ENCODE results near the gene FOXD1. TPM values are rescaled to one million over a fixed set of nuclear protein-coding genes. Genes with fewer than 3 reads are reported as not detected.

FOXD1 gene
- polyA plus RNA-seq, 1 donor from 2014 or later: not detected

GRCh38 chr5:73486119-73486899, 37.7 kb upstream of the FOXD1 start:
- H3K4me3 ChIP-seq (ENCODE audit: low read length): no peak overlapping the region
- no peak overlapping the region for H2AFZ ChIP-seq (ENCODE audit: low read depth, low read length)
- H3K9me2 ChIP-seq (ENCODE audit: insufficient read depth, low read length): no peaks in the 10 kb centered on the region
- no peaks in the 10 kb centered on the region for H3K27me3 ChIP-seq (ENCODE audit: insufficient read depth, low read depth, low read length)
- TF ChIP-seq EZH2 (IDR thresholded peaks at IDR 0.05; ENCODE audit: borderline replicate concordance, insufficient read depth, low read length, poor library complexity, severe bottlenecking): no peak
- no peak for TF ChIP-seq MXI1 (conservative IDR thresholded peaks at IDR 0.05; ENCODE audit: poor library complexity, severe bottlenecking)
- TF ChIP-seq, protein P1, sequence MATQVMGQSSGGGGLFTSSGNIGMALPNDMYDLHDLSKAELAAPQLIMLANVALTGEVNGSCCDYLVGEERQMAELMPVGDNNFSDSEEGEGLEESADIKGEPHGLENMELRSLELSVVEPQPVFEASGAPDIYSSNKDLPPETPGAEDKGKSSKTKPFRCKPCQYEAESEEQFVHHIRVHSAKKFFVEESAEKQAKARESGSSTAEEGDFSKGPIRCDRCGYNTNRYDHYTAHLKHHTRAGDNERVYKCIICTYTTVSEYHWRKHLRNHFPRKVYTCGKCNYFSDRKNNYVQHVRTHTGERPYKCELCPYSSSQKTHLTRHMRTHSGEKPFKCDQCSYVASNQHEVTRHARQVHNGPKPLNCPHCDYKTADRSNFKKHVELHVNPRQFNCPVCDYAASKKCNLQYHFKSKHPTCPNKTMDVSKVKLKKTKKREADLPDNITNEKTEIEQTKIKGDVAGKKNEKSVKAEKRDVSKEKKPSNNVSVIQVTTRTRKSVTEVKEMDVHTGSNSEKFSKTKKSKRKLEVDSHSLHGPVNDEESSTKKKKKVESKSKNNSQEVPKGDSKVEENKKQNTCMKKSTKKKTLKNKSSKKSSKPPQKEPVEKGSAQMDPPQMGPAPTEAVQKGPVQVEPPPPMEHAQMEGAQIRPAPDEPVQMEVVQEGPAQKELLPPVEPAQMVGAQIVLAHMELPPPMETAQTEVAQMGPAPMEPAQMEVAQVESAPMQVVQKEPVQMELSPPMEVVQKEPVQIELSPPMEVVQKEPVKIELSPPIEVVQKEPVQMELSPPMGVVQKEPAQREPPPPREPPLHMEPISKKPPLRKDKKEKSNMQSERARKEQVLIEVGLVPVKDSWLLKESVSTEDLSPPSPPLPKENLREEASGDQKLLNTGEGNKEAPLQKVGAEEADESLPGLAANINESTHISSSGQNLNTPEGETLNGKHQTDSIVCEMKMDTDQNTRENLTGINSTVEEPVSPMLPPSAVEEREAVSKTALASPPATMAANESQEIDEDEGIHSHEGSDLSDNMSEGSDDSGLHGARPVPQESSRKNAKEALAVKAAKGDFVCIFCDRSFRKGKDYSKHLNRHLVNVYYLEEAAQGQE (IDR thresholded peaks at IDR 0.05; ENCODE audit: borderline replicate concordance): no peak
- no peak for TF ChIP-seq TAF1 (IDR thresholded peaks at IDR 0.05; ENCODE audit: low read depth)
- no peak overlapping the region for H3K9ac ChIP-seq (ENCODE audit: low read length)
- H4K20me1 ChIP-seq (ENCODE audit: insufficient read depth): no peaks in the 10 kb centered on the region
- H3K27ac ChIP-seq (ENCODE audit: low read length): no peak overlapping the region
- no peaks in the 10 kb centered on the region for H3F3A ChIP-seq (ENCODE audit: insufficient read depth, low read length, poor library complexity, severe bottlenecking)
- no peaks in the 10 kb centered on the region for H3K79me2 ChIP-seq (replicated peaks; ENCODE audit: insufficient read depth, low read length)
- no peaks in the 10 kb centered on the region for H3K9me3 ChIP-seq (ENCODE audit: low read length)
- no peak overlapping the region for H3K4me2 ChIP-seq (ENCODE audit: low read length)
- H3K36me3 ChIP-seq (ENCODE audit: insufficient read depth, low read length): no peaks in the 10 kb centered on the region

- TF ChIP-seq EP300 (conservative IDR thresholded peaks at IDR 0.05; ENCODE audit: poor library complexity, severe bottlenecking): no peak
- H4K20me1 ChIP-seq (ENCODE audit: insufficient read depth): no peaks in the 10 kb centered on the region
- H2AFZ ChIP-seq (ENCODE audit: low read depth, low read length): no peak overlapping the region
- H3K27ac ChIP-seq (ENCODE audit: low read length): no peak overlapping the region
- no peaks in the 10 kb centered on the region for H3K27me3 ChIP-seq (ENCODE audit: insufficient read depth, low read depth, low read length)
- no peak overlapping the region for H3K4me2 ChIP-seq (ENCODE audit: low read length)
- H3F3A ChIP-seq (ENCODE audit: insufficient read depth, low read length, poor library complexity, severe bottlenecking): no peaks in the 10 kb centered on the region
- H3K79me2 ChIP-seq (replicated peaks; ENCODE audit: insufficient read depth, low read length): no peaks in the 10 kb centered on the region
- H3K4me3 ChIP-seq (ENCODE audit: low read length): no peak overlapping the region
- no peak overlapping the region for H3K9ac ChIP-seq (ENCODE audit: low read length)
- H3K9me2 ChIP-seq (ENCODE audit: insufficient read depth, low read length): no peaks in the 10 kb centered on the region
- H3K9me3 ChIP-seq (ENCODE audit: low read length): no peaks in the 10 kb centered on the region
- H3K36me3 ChIP-seq (ENCODE audit: insufficient read depth, low read length): no peaks in the 10 kb centered on the region
Measured at GRCh38 chr5:73485715-73486114, 37.1 kb upstream of the FOXD1 start.

DNA sequence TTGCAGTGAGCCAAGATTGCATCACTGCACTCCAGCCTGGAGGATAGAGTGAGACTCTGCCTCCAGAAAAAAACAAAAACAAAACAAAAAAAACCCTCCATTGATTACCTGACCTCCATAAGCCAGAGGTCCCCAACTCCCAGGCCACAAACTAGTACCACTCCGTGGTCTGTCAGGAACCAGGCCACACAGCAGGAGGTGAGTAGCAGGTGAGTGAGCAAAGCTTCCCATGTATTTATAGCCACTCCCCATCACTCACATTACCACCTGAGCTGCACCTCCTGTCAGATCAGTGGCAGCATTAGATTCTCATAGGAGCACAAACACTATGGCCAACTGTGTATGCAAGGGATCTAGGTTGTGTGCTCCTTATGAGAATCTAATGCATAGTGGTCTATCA, 35.9 kb upstream of the FOXD1 start:
- H3K9me2 ChIP-seq (ENCODE audit: insufficient read depth, low read length): no peaks in the 10 kb centered on the region
- no peaks in the 10 kb centered on the region for H3K9me3 ChIP-seq (ENCODE audit: low read length)
- H3K79me2 ChIP-seq (replicated peaks; ENCODE audit: insufficient read depth, low read length): no peaks in the 10 kb centered on the region
- TF ChIP-seq TAF1 (IDR thresholded peaks at IDR 0.05; ENCODE audit: low read depth) (no peak), POLR2AphosphoS5 (IDR thresholded peaks at IDR 0.05) (no peak), RAD21 (conservative IDR thresholded peaks at IDR 0.05) (no peak), MXI1 (conservative IDR thresholded peaks at IDR 0.05; ENCODE audit: poor library complexity, severe bottlenecking) (no peak)
- TF ChIP-seq, protein P2, sequence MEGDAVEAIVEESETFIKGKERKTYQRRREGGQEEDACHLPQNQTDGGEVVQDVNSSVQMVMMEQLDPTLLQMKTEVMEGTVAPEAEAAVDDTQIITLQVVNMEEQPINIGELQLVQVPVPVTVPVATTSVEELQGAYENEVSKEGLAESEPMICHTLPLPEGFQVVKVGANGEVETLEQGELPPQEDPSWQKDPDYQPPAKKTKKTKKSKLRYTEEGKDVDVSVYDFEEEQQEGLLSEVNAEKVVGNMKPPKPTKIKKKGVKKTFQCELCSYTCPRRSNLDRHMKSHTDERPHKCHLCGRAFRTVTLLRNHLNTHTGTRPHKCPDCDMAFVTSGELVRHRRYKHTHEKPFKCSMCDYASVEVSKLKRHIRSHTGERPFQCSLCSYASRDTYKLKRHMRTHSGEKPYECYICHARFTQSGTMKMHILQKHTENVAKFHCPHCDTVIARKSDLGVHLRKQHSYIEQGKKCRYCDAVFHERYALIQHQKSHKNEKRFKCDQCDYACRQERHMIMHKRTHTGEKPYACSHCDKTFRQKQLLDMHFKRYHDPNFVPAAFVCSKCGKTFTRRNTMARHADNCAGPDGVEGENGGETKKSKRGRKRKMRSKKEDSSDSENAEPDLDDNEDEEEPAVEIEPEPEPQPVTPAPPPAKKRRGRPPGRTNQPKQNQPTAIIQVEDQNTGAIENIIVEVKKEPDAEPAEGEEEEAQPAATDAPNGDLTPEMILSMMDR (IDR thresholded peaks at IDR 0.05; ENCODE audit: poor library complexity, severe bottlenecking): no peak
- H3K27me3 ChIP-seq (ENCODE audit: insufficient read depth, low read depth, low read length): no peaks in the 10 kb centered on the region
- no peak overlapping the region for H3K4me2 ChIP-seq (ENCODE audit: low read length)
- H3K9ac ChIP-seq (ENCODE audit: low read length): no peak overlapping the region
- H4K20me1 ChIP-seq (ENCODE audit: insufficient read depth): no peaks in the 10 kb centered on the region
- H3K36me3 ChIP-seq (ENCODE audit: insufficient read depth, low read length): no peaks in the 10 kb centered on the region
- H3F3A ChIP-seq (ENCODE audit: insufficient read depth, low read length, poor library complexity, severe bottlenecking): no peaks in the 10 kb centered on the region
- no peak overlapping the region for H3K27ac ChIP-seq (ENCODE audit: low read length)
- H2AFZ ChIP-seq (ENCODE audit: low read depth, low read length): no peak overlapping the region
- H3K4me3 ChIP-seq (ENCODE audit: low read length): no peak overlapping the region

All from neural cell (in vitro differentiated cells).